ENCODE results near the gene NFKB1. TPM values are rescaled to one million over a fixed set of nuclear protein-coding genes. Genes with fewer than 3 reads are reported as not detected.

NFKB1 gene, protein sequence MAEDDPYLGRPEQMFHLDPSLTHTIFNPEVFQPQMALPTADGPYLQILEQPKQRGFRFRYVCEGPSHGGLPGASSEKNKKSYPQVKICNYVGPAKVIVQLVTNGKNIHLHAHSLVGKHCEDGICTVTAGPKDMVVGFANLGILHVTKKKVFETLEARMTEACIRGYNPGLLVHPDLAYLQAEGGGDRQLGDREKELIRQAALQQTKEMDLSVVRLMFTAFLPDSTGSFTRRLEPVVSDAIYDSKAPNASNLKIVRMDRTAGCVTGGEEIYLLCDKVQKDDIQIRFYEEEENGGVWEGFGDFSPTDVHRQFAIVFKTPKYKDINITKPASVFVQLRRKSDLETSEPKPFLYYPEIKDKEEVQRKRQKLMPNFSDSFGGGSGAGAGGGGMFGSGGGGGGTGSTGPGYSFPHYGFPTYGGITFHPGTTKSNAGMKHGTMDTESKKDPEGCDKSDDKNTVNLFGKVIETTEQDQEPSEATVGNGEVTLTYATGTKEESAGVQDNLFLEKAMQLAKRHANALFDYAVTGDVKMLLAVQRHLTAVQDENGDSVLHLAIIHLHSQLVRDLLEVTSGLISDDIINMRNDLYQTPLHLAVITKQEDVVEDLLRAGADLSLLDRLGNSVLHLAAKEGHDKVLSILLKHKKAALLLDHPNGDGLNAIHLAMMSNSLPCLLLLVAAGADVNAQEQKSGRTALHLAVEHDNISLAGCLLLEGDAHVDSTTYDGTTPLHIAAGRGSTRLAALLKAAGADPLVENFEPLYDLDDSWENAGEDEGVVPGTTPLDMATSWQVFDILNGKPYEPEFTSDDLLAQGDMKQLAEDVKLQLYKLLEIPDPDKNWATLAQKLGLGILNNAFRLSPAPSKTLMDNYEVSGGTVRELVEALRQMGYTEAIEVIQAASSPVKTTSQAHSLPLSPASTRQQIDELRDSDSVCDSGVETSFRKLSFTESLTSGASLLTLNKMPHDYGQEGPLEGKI
- 9.7 TPM for total RNA-seq

DNA sequence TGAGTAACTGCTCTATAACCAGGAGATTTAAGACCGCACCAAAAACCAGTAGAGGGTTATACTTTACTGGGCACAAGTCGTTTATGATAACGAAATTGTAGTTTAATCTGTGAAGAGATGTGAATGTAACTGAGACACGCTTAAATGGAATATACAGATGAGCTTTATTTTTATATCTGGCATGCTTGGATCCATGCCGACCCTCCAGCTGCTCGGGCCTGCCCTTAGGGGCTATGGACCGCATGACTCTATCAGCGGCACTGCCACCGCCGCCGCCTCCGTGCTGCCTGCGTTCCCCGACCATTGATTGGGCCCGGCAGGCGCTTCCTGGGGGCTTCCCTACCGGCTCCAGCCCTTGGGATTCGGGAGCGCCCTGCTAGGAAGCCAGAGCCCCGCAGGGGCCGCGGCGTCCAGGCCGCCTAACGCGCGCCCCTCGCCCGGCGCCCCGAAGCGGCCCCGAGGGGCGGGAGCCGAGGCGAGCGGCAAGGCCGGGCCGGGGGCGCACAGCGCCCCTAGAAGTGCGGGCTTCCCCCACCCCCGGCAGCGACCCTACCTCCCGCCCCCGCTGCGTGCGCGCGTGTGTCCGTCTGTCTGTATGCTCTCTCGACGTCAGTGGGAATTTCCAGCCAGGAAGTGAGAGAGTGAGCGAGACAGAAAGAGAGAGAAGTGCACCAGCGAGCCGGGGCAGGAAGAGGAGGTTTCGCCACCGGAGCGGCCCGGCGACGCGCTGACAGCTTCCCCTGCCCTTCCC, at the start of gene NFKB1:
TSS of gene NFKB1 (plus strand) at position 664 of the 751 bp plus-strand sequence. CDS start 24,160 bp downstream, outside the sequence.

Other genes with a start within 250 kb of the NFKB1 start
- 9.9 TPM for gene SLC39A8, start 155.9 kb upstream of the NFKB1 start, total RNA-seq

All from diencephalon (tissue), 1 donor.